NCI-H187 treated with DMSO at 0.1 percent for 48 hours (cell line): ENCODE data around the gene BPIFA3.

Experiments
- DNase-seq: peaks from one replicate; lab custom pipeline; 2025; lab: John Stamatoyannopoulos, UW

BPIFA3 gene

DNA sequence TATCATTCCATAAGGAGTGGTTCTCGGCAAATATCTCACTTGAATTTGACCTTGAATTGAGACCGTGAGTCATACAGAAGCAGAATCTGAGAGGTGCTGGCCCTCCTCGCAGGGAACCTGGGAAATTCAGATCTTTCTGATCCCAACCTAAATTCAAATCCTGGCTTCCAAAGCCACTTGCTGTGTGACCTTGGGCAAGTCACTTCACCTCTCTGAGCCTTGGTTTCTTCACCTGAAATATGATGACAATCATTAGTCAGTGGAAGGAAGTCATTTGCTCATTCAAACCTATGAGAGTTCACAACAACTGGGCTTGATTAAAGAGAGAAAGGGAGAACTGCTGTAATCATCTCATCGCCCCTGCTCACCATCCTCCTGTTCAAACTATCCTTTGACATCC lies 7.2 kb downstream of the BPIFA3 start:
- DNase-seq: no peak

DNA sequence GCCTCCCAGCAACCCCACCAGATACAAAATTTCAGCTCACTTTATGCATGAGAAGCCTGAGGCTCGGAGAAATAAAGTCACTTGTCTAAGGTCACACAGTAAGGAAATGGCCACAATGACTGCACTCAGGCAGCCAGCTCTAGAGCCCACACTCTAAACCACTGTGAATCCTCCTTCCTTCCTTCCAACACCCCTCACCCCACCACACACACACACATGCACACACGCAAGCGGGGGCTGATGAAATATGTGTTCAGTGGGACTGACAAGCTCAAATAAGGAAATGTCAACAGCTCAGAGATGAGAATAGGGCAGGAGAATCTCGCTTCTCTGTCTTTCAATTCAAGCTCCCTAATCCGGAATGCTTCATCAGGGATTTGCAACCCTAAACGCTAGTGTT lies 12.7 kb downstream of the BPIFA3 start:
- DNase-seq: no peak

DNA sequence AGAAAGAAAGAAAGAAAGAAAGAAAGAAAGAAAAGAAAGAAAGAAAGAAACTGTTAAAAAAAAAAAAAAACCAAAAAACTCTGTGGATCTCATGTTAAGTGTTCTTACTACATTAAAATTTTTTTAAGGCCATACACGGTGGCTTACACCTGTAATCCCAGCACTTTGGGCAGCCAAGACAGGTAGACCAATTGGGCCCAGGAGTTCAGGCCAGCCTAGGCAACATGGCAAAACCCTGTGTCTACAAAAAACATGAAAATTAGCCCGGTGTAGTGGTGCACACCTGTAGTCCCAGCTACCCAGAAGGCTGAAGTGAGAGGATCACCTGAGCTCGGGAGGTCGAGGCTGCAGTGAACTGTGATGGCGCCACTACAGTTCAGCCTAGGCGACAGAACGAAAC lies 14.1 kb downstream of the BPIFA3 start:
- no peak for DNase-seq

DNA sequence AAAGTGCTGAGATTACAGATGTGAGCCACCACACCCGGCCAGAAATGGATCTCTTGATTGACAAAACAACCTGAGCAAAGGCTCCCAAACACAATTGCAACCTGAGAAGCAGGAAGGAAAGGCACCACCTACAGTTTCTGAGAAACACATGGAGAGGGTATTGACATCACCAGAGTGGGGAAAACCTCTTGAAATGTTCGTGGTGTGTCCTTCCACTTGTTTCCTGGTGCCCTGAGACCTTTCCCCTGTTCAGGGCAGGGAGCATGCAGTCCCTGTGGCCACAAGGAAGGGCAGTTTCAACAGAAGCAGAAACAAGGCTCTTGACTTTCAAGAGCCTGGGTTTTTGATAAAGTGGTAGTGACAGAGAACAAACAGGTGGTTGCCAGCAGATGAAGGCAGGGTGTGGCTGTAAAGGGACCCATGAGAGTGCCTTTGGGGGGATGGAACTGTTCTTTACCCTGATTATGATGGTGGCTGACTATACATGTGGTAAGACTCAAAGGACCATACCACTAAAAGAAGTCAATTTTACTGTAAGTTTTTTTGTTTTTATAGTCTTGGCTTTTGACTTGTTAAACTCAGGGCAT lies 15.4 kb downstream of the BPIFA3 start:
- DNase-seq: peak; percentile 58

DNA sequence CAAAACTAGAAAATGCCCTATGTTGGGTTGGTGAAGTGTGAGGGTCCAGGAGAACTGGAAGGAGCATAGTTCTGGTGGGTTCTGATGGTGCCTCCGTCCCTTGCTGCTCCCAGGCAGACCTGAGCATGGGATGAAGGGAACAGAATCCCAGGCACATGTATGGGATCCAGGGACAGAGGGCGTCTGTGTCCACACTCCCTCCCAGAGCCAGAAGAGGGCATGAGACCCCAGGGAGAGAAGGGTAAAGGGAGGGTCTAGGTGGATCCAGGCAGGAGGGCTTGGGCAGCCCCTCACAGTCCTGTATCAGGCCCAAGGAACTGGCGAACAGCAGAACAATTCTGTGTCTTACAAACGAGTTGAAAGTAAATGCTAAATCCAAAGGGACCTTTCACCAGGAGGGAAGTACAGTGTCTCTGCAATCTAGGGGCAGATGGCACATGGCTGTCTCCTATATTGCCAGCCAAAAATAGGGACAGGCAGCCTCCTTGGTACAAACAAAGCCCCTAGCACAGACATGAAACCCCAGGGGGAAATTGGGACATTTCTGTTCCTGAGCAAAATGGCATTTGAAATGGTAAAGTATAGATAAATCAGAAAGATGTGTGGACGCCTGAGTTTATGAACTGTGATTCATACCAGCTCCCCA lies 16.1 kb downstream of the BPIFA3 start:
- no peak for DNase-seq

DNA sequence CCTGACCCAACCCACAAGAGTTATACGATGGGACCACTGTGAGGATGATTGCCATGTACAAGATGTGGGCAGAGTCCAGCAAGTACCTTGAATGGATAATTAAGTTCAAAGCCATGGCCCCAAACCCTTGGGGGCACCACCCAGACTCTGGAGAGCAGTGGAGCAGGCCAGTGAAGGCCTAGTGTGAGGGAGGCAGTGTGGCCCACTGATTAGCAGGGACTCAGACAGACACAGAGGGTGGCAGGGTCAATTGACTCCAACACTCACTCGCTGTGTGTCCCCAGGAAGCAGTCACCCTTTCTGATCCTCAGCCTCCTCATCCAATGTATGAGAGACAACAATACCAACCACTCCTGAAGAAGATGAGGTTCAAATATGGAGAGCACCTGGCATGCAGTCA lies 16.9 kb downstream of the BPIFA3 start:
- DNase-seq: no peak

DNA sequence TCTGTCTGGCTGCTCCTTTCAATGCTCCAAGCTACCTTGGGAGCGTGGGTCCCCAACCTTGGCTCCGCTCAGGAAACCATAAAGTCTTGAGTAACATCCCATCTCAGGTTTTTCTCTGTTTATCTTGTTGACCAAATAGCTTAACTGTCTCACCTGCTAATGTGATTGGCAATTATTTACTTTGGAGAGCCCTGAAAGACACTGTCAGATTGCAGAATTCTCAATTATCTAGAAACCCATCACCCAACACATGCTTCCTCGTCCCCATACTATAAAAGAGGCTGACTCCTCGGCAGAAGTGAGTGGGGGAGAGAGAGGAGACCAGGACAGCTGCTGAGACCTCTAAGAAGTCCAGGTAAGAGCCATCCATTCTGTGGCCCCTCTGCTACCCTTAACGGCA lies 18.5 kb downstream of the BPIFA3 start, which contains the start of gene BPIFA1:
TSS of gene BPIFA1 (plus strand) at position 301 of the 400 bp plus-strand sequence. CDS start 1,716 bp downstream, outside the sequence.
- DNase-seq: no peak

DNA sequence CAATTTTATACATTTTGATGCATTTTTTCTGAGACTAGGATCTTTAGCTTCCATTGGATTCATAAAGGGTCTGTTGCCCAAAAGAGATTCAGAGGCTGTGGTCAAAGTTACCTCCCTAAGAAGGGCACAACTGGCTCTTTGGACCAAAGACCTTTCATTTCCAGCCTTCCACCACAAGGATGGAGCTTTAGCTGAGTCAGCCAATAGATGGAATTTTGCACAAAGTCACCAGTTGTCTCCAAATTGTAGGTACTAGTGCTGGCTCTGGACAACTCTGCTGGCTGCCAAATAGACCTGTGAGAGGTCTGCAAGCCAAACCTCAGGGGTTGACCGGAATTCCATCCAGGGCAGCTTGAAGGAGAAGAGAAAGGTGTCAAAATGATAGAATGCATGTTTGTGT lies 19.2 kb downstream of the BPIFA3 start:
- no peak for DNase-seq

DNA sequence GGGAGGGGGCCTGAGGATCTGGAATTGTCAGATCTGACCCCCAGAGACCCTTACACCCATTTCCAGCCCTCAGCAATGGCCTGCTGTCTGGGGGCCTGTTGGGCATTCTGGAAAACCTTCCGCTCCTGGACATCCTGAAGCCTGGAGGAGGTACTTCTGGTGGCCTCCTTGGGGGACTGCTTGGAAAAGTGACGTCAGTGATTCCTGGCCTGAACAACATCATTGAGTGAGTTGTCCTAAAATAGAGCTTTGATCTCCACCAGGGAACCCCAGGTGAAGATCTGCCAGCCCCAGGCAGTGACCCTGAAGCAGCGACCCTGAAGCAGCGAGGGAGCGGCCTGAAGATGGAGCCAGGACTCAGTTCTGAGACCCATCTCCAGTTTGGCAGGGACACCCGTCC lies 20.8 kb downstream of the BPIFA3 start:
- DNase-seq: no peak

DNA sequence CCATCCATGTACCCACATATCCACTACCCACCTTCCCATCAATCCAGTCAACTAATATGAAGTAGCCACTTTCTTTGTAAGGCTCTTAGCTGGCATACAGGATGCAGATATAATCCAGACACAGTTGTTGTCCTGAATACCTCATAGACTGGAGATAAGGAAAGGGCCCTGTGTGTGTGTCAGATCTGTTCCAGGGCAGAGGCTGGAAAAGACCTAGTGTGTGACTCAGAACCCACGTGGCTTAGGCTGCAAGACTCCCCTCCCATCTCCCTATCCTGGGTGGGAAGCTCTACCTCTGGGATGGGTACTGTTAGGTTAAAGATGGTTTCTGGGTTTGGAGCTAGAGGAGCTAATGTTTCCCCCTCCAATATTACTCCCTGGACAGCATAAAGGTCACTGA lies 22.3 kb downstream of the BPIFA3 start:
- DNase-seq: no peak

DNA sequence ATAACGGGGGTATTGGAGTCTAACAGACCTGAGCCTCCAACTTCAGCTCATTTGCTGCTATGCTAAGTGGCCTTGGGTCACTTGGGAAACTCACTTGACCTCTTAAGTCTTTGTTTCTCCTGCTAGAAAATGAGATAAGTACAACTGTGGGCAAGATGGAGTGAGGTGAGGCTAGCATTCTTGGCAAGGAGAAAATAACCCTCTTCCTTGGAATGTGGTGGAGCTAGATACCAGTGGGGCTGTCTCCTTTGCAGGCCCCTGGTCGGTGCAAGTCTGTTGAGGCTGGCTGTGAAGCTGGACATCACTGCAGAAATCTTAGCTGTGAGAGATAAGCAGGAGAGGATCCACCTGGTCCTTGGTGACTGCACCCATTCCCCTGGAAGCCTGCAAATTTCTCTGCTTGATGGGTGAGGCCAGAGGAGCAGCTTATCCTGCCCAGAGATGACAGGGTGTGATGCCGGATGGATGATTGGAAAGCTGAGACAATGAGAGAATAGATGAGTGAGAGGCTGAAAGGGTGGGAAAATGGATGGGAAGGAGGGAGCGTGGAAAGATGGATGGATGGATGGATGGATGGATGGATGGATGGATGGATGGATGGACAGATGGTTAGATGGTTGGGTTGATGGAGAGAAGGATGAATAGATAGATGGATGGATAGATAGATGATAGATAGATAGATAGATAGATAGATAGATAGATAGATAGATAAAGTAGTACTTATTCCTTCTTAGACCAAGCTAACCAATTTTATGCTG lies 23.0 kb downstream of the BPIFA3 start:
- no peak for DNase-seq

DNA sequence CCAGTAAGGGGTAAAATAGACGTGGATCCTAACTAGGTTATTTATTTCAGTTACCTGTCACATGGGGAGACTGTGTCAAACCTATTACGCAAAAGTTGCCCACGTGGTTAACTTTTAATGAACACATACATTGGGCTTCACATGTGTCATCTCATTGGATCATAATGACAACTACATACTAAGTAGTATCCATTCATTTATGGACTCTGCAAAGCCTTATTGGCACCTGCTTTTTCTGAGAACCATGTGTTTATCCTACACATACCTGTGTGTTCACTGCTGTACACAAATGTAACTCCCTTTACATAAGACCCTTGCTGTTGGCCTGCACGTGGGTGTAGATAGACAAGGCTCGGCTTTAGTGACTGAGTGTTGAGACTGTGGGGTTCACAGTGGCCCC lies 23.8 kb downstream of the BPIFA3 start:
- DNase-seq: no peak

DNA sequence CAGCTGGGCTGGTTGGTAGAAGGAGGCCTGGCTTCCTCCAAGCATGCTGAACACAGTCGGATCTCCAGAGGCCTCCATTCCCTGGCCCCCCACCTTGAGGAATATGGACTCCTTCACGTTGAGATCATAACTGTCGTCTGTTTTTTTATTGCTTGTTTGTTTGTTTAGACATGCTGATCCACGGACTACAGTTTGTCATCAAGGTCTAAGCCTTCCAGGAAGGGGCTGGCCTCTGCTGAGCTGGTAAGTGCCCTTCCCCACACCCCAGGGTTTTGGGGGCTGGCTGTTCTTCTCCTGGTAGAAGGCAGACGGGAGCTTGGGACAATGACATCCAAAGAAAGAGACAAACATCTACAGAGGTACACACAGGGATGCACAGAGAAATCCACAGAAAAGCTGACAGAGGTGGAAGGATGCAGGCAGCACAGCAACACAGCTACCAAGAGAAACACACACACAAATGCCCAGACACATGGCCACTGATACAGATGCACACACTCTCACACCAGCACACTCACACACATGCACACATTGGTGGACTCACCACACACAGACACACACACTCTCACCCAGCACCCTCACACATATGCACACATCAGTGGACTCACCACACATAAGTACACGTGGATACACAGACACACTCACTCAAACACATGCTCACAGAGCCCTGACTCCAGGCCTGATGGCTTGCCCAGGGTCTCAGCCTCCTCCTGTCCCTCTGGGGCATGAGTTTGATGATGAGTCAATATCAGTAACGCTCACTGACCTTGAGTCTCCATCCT lies 25.4 kb downstream of the BPIFA3 start:
- no peak for DNase-seq

DNA sequence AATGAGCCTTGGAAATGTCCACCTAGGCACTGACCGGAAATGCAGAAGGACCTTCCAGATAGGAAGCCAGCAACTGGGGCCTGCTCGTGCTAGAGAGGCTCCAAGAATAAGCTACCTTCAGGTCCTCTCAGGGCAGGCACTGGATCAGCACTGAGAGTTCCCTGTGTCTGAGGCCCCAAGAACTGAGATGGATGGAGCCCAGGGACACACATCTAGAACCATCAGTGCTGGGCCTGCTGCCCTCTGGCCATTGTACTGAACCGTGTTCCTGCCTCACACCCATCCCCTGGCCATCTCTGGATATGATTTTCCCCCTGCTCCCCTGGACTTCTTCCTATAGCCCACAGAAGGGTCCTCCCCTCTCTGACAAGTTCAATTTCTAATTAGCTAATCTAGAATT lies 28.9 kb downstream of the BPIFA3 start:
- no peak for DNase-seq

DNA sequence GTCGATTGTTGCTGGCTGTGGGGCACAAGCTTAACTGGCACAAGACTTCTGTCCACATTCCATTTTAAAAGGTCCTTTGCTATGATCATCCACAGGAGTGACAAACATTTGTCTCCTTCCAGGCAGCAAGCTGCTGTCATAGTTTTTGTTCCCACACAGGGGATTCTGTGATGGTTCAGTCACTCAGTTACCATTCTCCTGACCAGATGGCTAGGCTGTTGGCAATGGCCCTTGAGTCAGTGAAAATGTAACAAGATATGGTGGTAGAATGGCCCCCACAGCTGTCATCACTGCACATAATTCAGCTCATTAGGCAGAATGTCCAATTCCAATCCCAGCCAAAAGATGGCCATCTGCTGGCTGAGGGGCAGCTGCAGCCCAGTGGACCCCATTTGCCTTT lies 32.3 kb downstream of the BPIFA3 start:
- DNase-seq: no peak

DNA sequence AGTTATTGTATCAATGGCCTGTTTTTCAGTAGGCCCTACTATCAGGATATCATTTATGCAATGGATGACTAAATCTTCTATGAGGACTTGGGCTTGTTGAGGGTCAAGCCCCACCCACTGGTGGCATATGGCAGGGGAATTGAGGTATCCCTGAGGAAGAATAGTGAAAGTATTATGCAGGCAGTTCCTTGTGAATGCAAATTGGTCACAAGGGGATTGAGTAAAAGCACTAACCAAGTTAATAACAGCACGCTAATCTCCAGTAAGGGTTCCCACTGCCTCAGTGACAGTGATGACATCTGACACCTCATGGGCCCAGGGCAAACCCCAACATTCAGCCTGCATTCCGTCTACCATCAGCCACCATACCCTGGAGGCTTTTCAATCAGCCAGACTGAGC lies 33.5 kb downstream of the BPIFA3 start:
- no peak for DNase-seq

DNA sequence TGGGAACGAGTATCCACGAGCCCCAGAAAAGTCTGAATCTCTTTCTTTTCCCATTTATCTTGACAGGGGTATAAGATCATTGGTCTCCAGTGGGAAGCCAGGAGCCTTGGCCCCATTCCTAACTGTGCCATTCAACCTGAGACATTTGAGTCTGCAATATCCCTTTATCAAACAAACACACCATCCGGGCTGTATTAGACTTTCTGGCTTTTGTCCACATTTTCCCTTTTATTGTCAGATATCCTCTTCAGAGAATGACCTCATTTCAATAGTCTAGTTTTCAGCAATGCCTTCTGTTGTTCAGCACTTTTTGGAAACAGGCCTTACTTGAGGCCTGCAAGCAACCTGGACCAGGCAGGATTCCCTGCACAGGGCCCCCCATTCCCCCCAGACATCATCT lies 34.3 kb downstream of the BPIFA3 start:
- DNase-seq: no peak

DNA sequence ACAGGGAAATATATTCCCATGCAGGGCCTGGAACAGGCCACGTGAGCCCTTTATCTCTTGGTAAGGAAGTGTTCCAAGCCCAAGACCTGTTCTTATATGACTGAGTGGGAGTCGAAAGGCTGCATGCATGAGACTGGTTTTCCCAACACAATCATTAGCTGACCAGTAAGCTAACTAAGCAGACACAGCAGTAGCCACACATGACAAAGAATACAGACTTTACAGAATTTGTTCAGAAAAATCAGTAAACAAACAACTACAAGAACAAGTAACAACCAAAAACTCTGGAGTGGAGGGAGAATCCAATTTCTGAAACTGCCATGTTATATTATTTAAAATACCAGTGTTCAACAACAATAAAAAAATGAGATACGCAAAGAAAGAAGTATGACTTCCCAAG lies 35.3 kb downstream of the BPIFA3 start:
- DNase-seq: no peak

DNA sequence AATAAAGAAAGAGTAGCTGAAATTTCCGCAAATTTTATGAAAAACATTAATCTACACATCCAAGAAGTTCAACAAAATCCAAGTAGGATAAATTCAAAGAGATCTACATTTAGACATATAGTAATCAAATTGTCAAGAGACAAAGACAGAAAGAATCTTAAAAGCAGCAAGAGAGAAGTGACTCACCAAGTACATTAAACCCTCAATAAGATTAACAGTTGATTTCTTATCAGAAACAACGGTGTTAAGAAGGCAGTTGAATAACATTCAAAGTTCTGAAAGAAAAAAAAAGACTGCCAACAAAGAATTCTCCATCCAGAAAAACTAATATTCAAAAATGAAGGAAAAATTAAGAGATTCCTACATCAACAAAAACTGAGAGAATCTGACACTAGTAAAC lies 37.9 kb downstream of the BPIFA3 start:
- no peak for DNase-seq

DNA sequence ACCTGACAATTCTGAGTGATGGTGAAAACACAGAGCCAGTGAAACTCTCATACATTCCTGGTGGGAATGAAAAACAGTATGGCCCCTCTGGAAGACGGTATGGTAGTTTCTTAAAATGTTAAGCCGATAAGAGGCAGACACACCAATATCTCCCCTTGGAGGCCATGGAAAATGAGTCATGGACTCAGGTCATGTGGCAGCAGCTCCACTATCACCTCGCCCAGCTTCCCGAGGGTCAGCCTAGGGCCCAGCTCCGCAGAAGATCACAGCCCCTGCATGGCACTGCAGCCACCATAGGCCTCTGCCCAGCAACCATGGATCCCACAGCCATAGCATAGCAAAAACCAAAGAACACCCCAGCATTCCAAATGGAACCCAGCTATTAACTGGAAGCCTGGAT lies 40.1 kb downstream of the BPIFA3 start:
- no peak for DNase-seq

DNA sequence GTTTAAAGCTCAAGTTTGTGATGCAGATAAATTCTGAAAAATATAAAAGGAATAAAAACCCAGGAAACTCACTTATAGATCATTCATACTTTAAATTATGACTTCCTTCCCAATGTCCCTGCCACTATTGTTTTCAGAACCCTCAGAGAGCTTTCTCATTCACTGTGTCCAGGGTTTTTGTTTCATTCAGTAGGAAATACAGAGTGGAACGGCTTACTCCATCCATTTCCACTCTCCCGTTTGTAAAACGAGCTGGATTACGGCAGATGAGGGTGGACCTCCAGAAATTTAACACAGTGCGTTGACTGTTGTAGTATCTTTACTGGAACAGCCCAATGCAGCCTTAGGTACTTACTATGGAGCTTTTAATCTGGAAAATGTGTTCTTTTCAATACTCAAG lies 42.2 kb downstream of the BPIFA3 start:
- DNase-seq: no peak

DNA sequence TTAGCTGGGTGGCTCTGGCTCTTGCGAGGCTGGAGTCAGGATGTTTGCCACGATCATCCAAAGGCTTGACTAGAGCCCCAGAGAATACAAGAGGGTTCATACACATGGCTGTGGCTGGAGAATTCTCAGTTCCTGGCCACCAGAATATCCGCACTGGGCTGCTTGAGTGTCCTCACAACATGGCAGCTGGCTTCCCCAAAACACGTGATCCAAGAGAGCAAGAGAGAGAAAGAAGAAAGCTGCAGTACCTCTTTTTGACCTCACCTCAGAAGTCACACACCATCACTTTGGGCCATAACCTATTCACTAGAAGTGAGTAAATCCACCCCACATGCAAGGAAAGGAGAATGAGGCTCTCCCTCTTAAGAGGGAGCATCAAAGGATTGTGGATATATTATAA lies 44.3 kb downstream of the BPIFA3 start:
- DNase-seq: no peak

DNA sequence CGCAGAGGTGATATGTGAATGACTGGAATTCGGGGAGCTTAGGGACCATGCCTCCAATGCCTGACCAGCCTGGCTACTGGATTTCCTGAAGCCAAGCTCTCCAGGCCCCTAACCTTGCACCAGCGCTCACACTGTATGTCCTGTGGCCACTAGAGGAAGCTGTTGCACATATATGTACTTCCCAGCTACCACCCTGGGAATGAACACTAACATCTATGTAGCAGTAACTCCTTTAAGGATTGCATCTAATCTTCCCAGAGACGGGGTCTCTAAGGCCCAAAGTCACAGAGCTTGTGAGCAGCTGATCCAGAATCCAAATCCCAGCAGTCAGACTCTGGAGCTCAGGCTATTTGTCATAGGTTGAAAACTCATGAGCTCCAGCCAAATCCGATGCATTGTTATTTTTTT lies 45.5 kb downstream of the BPIFA3 start:
- DNase-seq: no peak
